HG03520 (cell line): ENCODE results near the gene GRK6.

Source experiments
- ATAC-seq: cut with Tn5 transposase; IDR thresholded peaks from one replicate; pipeline ENCODE4 v1.9.1; 2021; ENCODE audit warnings: mild to moderate bottlenecking, moderate library complexity; ENCODE audit not compliant: unreplicated experiment

Gene GRK6

GRCh38 chr5:177426566-177427210, at the start of gene GRK6:
Gene GRK6 (plus strand): TSS chr5:177426676. CDS start chr5:177426846, 170 bp downstream.
- ATAC-seq, result peak; percentile 9

GRCh38 chr5:177377851-177378776, 48.4 kb upstream of the GRK6 start:
- no peak for ATAC-seq

- ATAC-seq, result no peak
Observed at GRCh38 chr5:177378884-177379883, 47.3 kb upstream of the GRK6 start.

- no peak for ATAC-seq
Observed at GRCh38 chr5:177380805-177381126, 45.7 kb upstream of the GRK6 start.

- ATAC-seq, result no peak
Observed at GRCh38 chr5:177382423-177383029, 44.0 kb upstream of the GRK6 start.

- ATAC-seq, result no peak
Observed at GRCh38 chr5:177383181-177383580, 43.3 kb upstream of the GRK6 start.

- ATAC-seq, result no peak
Observed at GRCh38 chr5:177384134-177384533, 42.3 kb upstream of the GRK6 start, which contains the start of gene SLC34A1. Gene SLC34A1 (plus strand): TSS chr5:177384434. CDS start chr5:177385742, 1,308 bp downstream.

GRCh38 chr5:177385720-177386119, 40.8 kb upstream of the GRK6 start:
- no peak for ATAC-seq

GRCh38 chr5:177386542-177386941, 39.9 kb upstream of the GRK6 start:
- ATAC-seq, result no peak

- ATAC-seq, result no peak
Observed at GRCh38 chr5:177387405-177387804, 39.1 kb upstream of the GRK6 start.

- no peak for ATAC-seq
Observed at GRCh38 chr5:177388521-177389052, 37.9 kb upstream of the GRK6 start.

- ATAC-seq, result peak; percentile 48
Observed at GRCh38 chr5:177389241-177390169, 37.0 kb upstream of the GRK6 start.

- ATAC-seq, result peak; percentile 50
Observed at GRCh38 chr5:177390363-177391300, 35.8 kb upstream of the GRK6 start.

- no peak for ATAC-seq
Observed at GRCh38 chr5:177392765-177393164, 33.7 kb upstream of the GRK6 start.

- no peak for ATAC-seq
Observed at GRCh38 chr5:177393206-177393765, 33.2 kb upstream of the GRK6 start.

- no peak for ATAC-seq
Observed at GRCh38 chr5:177393990-177394389, 32.5 kb upstream of the GRK6 start.

GRCh38 chr5:177396078-177396477, 30.4 kb upstream of the GRK6 start:
- ATAC-seq, result no peak

GRCh38 chr5:177396807-177397206, 29.7 kb upstream of the GRK6 start:
- no peak for ATAC-seq
